GM23338 (cell line): ENCODE measurements around the gene BHLHA15. TPM values are rescaled to one million over a fixed set of nuclear protein-coding genes. Genes with fewer than 3 reads are reported as not detected.

Experiments used
- ATAC-seq: fragments of 200-7000 bp; cut with Tn5 transposase; 3 replicates; pipeline ENCODE4 v1.9.1; 2020
- DNase-seq: peaks from one replicate; pipeline ENCODE4 v3.0.0-alpha.2; 2015; ENCODE audit warnings: low spot score
- H2AFZ ChIP-seq: fragments of 200-600 bp; sonication (generic); 2 replicates; pipeline ENCODE4 v1.8.0; 2016; ENCODE audit warnings: antibody characterized with exemption, mild to moderate bottlenecking, moderate library complexity
- H3F3A ChIP-seq: fragments of 200-600 bp; sonication (generic); replicated peaks from 2 replicates; pipeline ENCODE4 v1.8.0; 2017; ENCODE audit warnings: antibody characterized with exemption, mixed run types, low read depth
- H3K27ac ChIP-seq: fragments of 200-600 bp; sonication (generic); 2 replicates; pipeline ENCODE4 v1.6.1; 2016; ENCODE audit warnings: low read depth
- H3K27me3 ChIP-seq: fragments of 200-600 bp; sonication (generic); 2 replicates; pipeline ENCODE4 v1.8.0; 2016; ENCODE audit warnings: mild to moderate bottlenecking, mixed run types, moderate library complexity; ENCODE audit not compliant: insufficient read depth
- H3K36me3 ChIP-seq: fragments of 200-600 bp; sonication (generic); 2 replicates; pipeline ENCODE4 v1.8.0; 2016; ENCODE audit warnings: mild to moderate bottlenecking; ENCODE audit not compliant: insufficient read depth
- H3K4me1 ChIP-seq: fragments of 200-600 bp; sonication (generic); 2 replicates; pipeline ENCODE4 v1.8.0; 2016; ENCODE audit warnings: mild to moderate bottlenecking, moderate library complexity; ENCODE audit not compliant: insufficient read depth
- H3K4me2 ChIP-seq: fragments of 200-600 bp; sonication (generic); 2 replicates; pipeline ENCODE4 v1.7.1; 2017; ENCODE audit warnings: mixed run types
- H3K4me3 ChIP-seq: fragments of 200-600 bp; sonication (generic); 2 replicates; pipeline ENCODE4 v1.6.1; 2016; ENCODE audit warnings: mixed run types
- H3K79me2 ChIP-seq: fragments of 200-600 bp; sonication (generic); replicated peaks from 2 replicates; pipeline ENCODE4 v1.8.0; 2017; ENCODE audit warnings: mild to moderate bottlenecking; ENCODE audit not compliant: insufficient read depth
- H3K9me2 ChIP-seq: fragments of 200-600 bp; sonication (generic); 2 replicates; pipeline ENCODE4 v1.8.0; 2017; ENCODE audit not compliant: insufficient read depth
- H4K20me1 ChIP-seq: fragments of 200-600 bp; sonication (generic); replicated peaks from 2 replicates; pipeline ENCODE4 v1.8.0; 2017; ENCODE audit warnings: mild to moderate bottlenecking; ENCODE audit not compliant: insufficient read depth
- H3K27ac Mint-ChIP-seq: 2 replicates; pipeline ENCODE4 v1.8.0; 2020; ENCODE audit warnings: inconsistent platforms, mild to moderate bottlenecking, moderate library complexity, mixed read lengths
- H3K27me3 Mint-ChIP-seq: 3 replicates; pipeline ENCODE4 v1.8.0; 2022; ENCODE audit warnings: low read depth, mild to moderate bottlenecking, moderate library complexity, mixed read lengths, inconsistent platforms; ENCODE audit not compliant: insufficient read depth, poor library complexity
- H3K36me3 Mint-ChIP-seq: 3 replicates; pipeline ENCODE4 v1.8.0; 2021; ENCODE audit warnings: low read depth, mild to moderate bottlenecking, inconsistent platforms, moderate library complexity, mixed read lengths
- H3K4me1 Mint-ChIP-seq: 3 replicates; pipeline ENCODE4 v1.8.0; 2020; ENCODE audit warnings: mild to moderate bottlenecking, inconsistent platforms, mixed read lengths
- H3K4me3 Mint-ChIP-seq: 3 replicates; pipeline ENCODE4 v1.8.0; 2021; ENCODE audit warnings: moderate library complexity, mild to moderate bottlenecking, inconsistent platforms, mixed read lengths
- H3K9me3 Mint-ChIP-seq: 3 replicates; pipeline ENCODE4 v1.8.0; 2020; ENCODE audit warnings: moderate library complexity, mild to moderate bottlenecking, inconsistent platforms, mixed read lengths
- CREB1 ChIP-seq: fragments of 250-450 bp; sonication (Bioruptor Pico); IDR thresholded peaks from 2 replicates; pipeline ENCODE4 v1.5.0; 2020; ENCODE audit warnings: low read depth, mild to moderate bottlenecking, moderate library complexity
- CTCF ChIP-seq, 2 experiments: fragments of 200-600 bp in 1 of 2; sonication (generic) in 1 of 2; conservative IDR thresholded peaks; 2 replicates each; pipeline versions ENCODE4 v1.5.1 to v1.6.1; 2016 to 2017; ENCODE audit warnings: antibody characterized with exemption in 2 of 2, low read depth in 2 of 2, mild to moderate bottlenecking in 2 of 2, moderate library complexity in 1 of 2
- ETS1 ChIP-seq: IDR thresholded peaks from 2 replicates; pipeline ENCODE4 v1.6.1; 2016; ENCODE audit warnings: antibody characterized with exemption
- EZH2 ChIP-seq: fragments of 200-600 bp; sonication (generic); IDR thresholded peaks from one replicate; pipeline ENCODE4 v1.8.0; 2017; ENCODE audit warnings: antibody characterized with exemption, mild to moderate bottlenecking, low read depth; ENCODE audit not compliant: unreplicated experiment
- EZH2phosphoT487 ChIP-seq: fragments of 200-600 bp; sonication (generic); IDR thresholded peaks from one replicate; pipeline ENCODE4 v1.8.1; 2018; ENCODE audit warnings: antibody characterized with exemption; ENCODE audit not compliant: unreplicated experiment
- JUNB ChIP-seq: IDR thresholded peaks from one replicate; pipeline ENCODE4 v1.6.1; 2016; ENCODE audit warnings: antibody characterized with exemption; ENCODE audit not compliant: unreplicated experiment
- NANOG ChIP-seq: IDR thresholded peaks from 2 replicates; pipeline ENCODE4 v1.6.1; 2016; ENCODE audit warnings: antibody characterized with exemption, borderline replicate concordance
- POLR2AphosphoS5 ChIP-seq: IDR thresholded peaks from 2 replicates; pipeline ENCODE4 v1.6.1; 2016; ENCODE audit warnings: antibody characterized with exemption, low read depth
- REST ChIP-seq: IDR thresholded peaks from one replicate; pipeline ENCODE4 v1.6.1; 2018; ENCODE audit warnings: antibody characterized with exemption; ENCODE audit not compliant: unreplicated experiment
- STAT1 ChIP-seq: IDR thresholded peaks from one replicate; pipeline ENCODE4 v1.6.1; 2016; ENCODE audit warnings: antibody characterized with exemption; ENCODE audit not compliant: unreplicated experiment
- ZNF114 ChIP-seq: fragments of 250-450 bp; sonication (Bioruptor Pico); IDR thresholded peaks from 2 replicates; pipeline ENCODE4 v1.5.0; 2020; ENCODE audit warnings: mild to moderate bottlenecking, moderate library complexity
- ZNF331 ChIP-seq: fragments of 250-450 bp; sonication (Bioruptor Pico); IDR thresholded peaks from 2 replicates; pipeline ENCODE4 v1.5.0; 2020; ENCODE audit warnings: low read depth, mild to moderate bottlenecking, moderate library complexity
- ZNF462 ChIP-seq: fragments of 250-450 bp; sonication (Bioruptor Pico); IDR thresholded peaks from 2 replicates; pipeline ENCODE4 v1.5.0; 2020; ENCODE audit warnings: mild to moderate bottlenecking, moderate library complexity
- polyA plus RNA-seq: library from polyadenylated mRNA; unstranded; fragments of >200 nt; fragmentation: Nextera tagmentation; extraction: Ambion mirVana; gene quantifications from 2 replicates; pipeline ENCODE4 v1.2.1, GENCODE V29; 2016
- total RNA-seq: library from RNA; depleted of rRNA; stranded (reverse); fragments of >200 nt; shearing (Covaris generic); gene quantifications from 2 replicates; pipeline ENCODE4 v1.2.3, GENCODE V29; 2014

The BHLHA15 gene
- total and polyA plus RNA-seq, 2 experiments from 2014 or later, result 1.4 to 8.3 TPM

GRCh38 chr7:98203964-98204605 lies 7.2 kb upstream of the BHLHA15 start:
- ATAC-seq, result no peak
- Histone ChIP-seq H3K27ac (no peak overlapping the region), H3K4me2 (no peak overlapping the region), H3K4me3 (no peak overlapping the region), H3K4me1 (no peaks in the 10 kb centered on the region), H3K9me2 (no peaks in the 10 kb centered on the region), H3K36me3 (no peaks in the 10 kb centered on the region), H3K27me3 (no peaks in the 10 kb centered on the region), H2AFZ (no peak overlapping the region), H3K79me2 (peaks cover 31% of the 10 kb centered on the region), H3F3A (no peaks in the 10 kb centered on the region), H4K20me1 (no peaks in the 10 kb centered on the region; the same call in 1 of the 2 replicates)
- peaks cover 4% of the 10 kb centered on the region for H3K27me3 Mint-ChIP-seq
- no peak for DNase-seq
- no peaks in the 10 kb centered on the region; the same call in 2 of the 3 replicates for H3K9me3 Mint-ChIP-seq
- H3K36me3 Mint-ChIP-seq, result peaks cover 22% of the 10 kb centered on the region
- no peak overlapping the region for H3K27ac Mint-ChIP-seq
- no peaks in the 10 kb centered on the region for H3K4me1 Mint-ChIP-seq
- no peak overlapping the region for H3K4me3 Mint-ChIP-seq
- TF ChIP-seq ZNF462 (CRISPR knock-in tag) (no peak), NANOG (no peak), CTCF (conservative IDR thresholded peaks at IDR 0.05; ENCODE audit: low read depth in 2 of 2) (no peak), JUNB (no peak), ZNF331 (CRISPR knock-in tag) (no peak), EZH2 (no peak), CREB1 (CRISPR knock-in tag) (no peak), POLR2AphosphoS5 (no peak), STAT1 (no peak), ZNF114 (no peak), REST (no peak), EZH2phosphoT487 (no peak), ETS1 (no peak)
